C4-2B (cell line): ENCODE results near the gene TDG.
"Not testable (repeated sequence)": the region's sequence is repeated elsewhere in the genome, so short reads cannot be mapped to it uniquely, and the experiment has no call there.

Experiments
- H3K27ac ChIP-seq: fragments of 450-650 bp; 2 replicates; pipeline ENCODE4 v1.5.1; 2017
- ZFX ChIP-seq: fragments of 450-650 bp; IDR thresholded peaks from 2 replicates; pipeline ENCODE4 v1.6.1; 2017
- TF ChIP-seq, protein P1 (sequence below): fragments of 450-650 bp; conservative IDR thresholded peaks from 2 replicates; pipeline ENCODE4 v1.5.1; 2017; ENCODE audit warnings: mild to moderate bottlenecking

The TDG gene

DNA sequence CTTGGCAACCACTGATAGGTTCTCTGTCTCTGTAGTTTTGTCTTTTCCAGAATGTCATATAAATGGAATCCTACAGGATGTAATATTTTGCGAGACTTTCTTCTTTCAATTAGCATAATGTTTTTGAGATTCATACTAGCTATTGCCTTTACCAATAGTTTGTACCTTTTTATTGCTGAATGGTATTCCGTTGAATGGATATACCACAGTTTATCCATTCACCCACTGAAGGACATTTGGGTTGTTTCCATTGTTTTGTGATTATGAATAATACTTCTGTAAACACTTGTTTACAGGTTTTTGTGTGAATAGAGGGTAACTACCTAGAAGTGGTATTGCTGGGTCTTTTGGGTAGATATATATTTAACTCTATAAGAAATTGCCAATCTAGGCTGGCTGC, 58.0 kb downstream of the TDG start:
- no peak overlapping the region for H3K27ac ChIP-seq
- TF ChIP-seq, protein P1, sequence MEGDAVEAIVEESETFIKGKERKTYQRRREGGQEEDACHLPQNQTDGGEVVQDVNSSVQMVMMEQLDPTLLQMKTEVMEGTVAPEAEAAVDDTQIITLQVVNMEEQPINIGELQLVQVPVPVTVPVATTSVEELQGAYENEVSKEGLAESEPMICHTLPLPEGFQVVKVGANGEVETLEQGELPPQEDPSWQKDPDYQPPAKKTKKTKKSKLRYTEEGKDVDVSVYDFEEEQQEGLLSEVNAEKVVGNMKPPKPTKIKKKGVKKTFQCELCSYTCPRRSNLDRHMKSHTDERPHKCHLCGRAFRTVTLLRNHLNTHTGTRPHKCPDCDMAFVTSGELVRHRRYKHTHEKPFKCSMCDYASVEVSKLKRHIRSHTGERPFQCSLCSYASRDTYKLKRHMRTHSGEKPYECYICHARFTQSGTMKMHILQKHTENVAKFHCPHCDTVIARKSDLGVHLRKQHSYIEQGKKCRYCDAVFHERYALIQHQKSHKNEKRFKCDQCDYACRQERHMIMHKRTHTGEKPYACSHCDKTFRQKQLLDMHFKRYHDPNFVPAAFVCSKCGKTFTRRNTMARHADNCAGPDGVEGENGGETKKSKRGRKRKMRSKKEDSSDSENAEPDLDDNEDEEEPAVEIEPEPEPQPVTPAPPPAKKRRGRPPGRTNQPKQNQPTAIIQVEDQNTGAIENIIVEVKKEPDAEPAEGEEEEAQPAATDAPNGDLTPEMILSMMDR: no peak
- no peak for TF ChIP-seq ZFX

DNA sequence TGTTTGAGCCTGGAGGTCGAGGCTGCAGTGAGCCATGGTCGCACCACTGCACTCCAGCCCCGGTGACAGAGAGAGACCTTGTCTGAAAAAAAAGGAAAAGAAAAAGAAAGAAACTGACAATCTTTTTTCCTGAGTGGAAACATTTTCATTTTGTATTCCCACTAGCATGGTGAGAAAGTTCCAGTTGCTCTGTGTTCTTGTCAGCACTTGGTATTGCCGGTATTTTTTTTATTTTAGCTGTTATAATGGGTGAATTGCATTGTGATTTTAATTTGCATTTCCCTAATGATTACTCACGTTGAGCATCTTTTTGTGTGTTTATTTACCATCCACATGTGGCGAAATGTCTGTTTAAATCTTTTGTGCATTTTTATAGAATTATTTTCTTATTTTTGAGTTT, 58.7 kb downstream of the TDG start:
- TF ChIP-seq, protein P1: no peak
- no peak for TF ChIP-seq ZFX
- H3K27ac ChIP-seq: no peak overlapping the region

DNA sequence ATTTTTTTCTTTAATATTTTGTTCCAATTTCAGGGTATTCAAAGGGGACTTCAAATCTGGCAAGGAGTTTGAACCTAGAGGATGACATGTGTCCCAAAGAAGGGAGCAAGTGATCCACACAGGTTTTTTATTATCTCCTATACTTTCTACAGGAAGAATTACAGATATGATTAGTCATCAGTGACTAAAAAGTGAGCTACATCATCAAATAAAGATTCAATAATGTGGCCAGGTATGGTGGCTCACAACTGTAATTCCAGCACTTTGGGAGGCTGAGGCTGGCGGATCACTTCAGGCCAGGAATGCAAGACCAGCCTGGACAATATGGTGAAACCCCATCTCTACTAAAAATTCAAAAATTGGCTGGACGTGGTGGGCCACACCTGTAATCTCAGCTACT, 60.1 kb downstream of the TDG start:
- TF ChIP-seq, protein P1: no peak
- TF ChIP-seq ZFX: no peak
- H3K27ac ChIP-seq: no peak overlapping the region

DNA sequence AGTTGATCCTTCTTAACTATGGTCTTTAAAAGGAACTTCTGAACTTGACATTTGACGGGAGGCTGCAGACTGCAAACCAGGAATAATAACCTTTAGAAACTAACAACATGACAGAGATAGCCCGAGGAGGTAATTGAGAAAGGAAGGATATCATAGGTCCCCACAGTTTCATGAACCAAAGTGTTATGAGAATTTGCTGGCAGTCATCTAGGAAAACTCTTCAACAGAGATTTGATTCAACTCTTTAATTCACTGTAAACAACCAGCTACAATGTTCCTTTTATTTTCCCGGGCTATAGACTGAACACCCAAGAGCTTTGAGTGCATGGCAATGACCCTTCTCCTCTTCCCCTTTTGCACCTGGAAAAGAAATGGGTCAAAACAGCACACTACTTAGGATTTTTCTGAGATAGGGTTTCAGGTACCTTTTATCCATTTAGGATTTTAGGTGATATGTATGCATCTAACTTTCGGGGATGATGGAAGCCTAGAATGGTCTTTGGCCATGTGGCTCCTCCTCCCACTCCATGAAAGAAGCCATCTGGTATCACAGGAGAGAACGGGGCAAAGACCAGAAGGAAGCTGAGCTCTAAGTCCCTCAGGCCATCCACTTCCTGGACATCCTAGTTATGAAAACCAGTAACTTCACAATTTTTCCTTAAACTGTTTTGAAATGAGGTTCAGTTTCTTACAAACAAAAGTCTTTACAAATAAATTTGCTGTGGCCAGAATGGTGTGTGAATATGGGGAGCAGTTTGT, 61.3 kb downstream of the TDG start:
- no peak for TF ChIP-seq ZFX
- TF ChIP-seq, protein P1: no peak
- no peak overlapping the region for H3K27ac ChIP-seq

DNA sequence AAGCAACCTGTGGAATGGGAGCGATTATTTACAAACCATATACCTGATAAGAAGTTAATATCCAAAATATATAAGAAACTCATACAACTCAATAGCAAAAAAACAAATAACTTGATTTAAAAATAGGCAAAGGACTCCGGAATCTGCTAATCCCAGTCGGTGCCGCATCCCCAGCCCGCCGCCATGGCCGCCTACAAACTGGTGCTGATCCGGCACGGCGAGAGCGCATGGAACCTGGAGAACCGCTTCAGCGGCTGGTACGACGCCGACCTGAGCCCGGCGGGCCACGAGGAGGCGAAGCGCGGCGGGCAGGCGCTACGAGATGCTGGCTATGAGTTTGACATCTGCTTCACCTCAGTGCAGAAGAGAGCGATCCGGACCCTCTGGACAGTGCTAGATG, 64.9 kb downstream of the TDG start:
- not testable (repeated sequence) for H3K27ac ChIP-seq

DNA sequence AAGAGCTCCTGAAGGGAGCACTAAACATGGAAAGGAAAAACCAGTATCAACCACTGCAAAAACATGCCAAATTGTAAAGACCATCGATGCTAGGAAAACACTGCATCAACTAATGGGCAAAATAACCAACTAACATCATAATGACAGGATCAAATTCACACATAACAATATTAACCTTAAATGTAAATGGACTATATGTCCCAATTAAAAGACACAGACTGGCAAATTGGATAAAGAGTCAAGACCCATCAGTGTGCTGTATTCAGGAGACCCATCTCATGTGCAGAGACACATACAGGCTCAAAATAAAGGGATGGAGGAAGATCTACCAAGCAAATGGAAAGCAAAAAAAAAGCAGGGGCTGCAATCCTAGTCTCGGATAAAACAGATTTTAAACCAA, 70.5 kb downstream of the TDG start:
- not testable (repeated sequence) for H3K27ac ChIP-seq
